Ishikawa (cell line): ENCODE results near the gene APBB3.

Experiments
- CEBPB ChIP-seq: IDR thresholded peaks from 2 replicates; pipeline ENCODE4 v1.6.1; 2012
- CREB1 ChIP-seq: IDR thresholded peaks from 2 replicates; pipeline ENCODE4 v1.6.1; 2012; ENCODE audit warnings: low read depth
- EGR1 ChIP-seq: IDR thresholded peaks from 2 replicates; pipeline ENCODE4 v1.6.1; 2012
- EP300 ChIP-seq: IDR thresholded peaks from 2 replicates; pipeline ENCODE4 v1.6.1; 2012; ENCODE audit warnings: borderline replicate concordance
- FOXM1 ChIP-seq: IDR thresholded peaks from 2 replicates; pipeline ENCODE4 v1.6.1; 2012; ENCODE audit warnings: low read depth, borderline replicate concordance
- NFIC ChIP-seq: IDR thresholded peaks from 2 replicates; pipeline ENCODE4 v1.6.1; 2012
- RAD21 ChIP-seq: IDR thresholded peaks from 2 replicates; pipeline ENCODE4 v1.6.1; 2012; ENCODE audit warnings: low read depth
- REST ChIP-seq: IDR thresholded peaks from 2 replicates; pipeline ENCODE4 v1.6.1; 2012; ENCODE audit warnings: low read depth, mild to moderate bottlenecking
- TAF1 ChIP-seq: IDR thresholded peaks from 2 replicates; pipeline ENCODE4 v1.6.1; 2012; ENCODE audit warnings: low read depth, mild to moderate bottlenecking
- TCF12 ChIP-seq: IDR thresholded peaks from 2 replicates; pipeline ENCODE4 v1.6.1; 2012; ENCODE audit warnings: low read depth
- TEAD4 ChIP-seq: IDR thresholded peaks from 2 replicates; pipeline ENCODE4 v1.6.1; 2012
- YY1 ChIP-seq: IDR thresholded peaks from 2 replicates; pipeline ENCODE4 v1.6.1; 2012; ENCODE audit warnings: low read depth
- ZBTB7A ChIP-seq: IDR thresholded peaks from 2 replicates; pipeline ENCODE4 v1.6.1; 2012; ENCODE audit warnings: low read depth
- TF ChIP-seq, protein P1 (sequence below): IDR thresholded peaks from 2 replicates; pipeline ENCODE4 v1.6.1; 2012
- TF ChIP-seq, protein P2 (sequence below): IDR thresholded peaks from 2 replicates; pipeline ENCODE4 v1.6.1; 2012

APBB3 gene

GRCh38 chr5:140573683-140574082 is 9.3 kb upstream of the APBB3 start:
- TF ChIP-seq EP300 (no peak), YY1 (no peak), REST (no peak), NFIC (no peak), RAD21 (no peak), TCF12 (no peak), CEBPB (no peak), CREB1 (no peak), TEAD4 (no peak), EGR1 (no peak), FOXM1 (no peak), ZBTB7A (no peak), TAF1 (no peak)
- TF ChIP-seq, protein P1, sequence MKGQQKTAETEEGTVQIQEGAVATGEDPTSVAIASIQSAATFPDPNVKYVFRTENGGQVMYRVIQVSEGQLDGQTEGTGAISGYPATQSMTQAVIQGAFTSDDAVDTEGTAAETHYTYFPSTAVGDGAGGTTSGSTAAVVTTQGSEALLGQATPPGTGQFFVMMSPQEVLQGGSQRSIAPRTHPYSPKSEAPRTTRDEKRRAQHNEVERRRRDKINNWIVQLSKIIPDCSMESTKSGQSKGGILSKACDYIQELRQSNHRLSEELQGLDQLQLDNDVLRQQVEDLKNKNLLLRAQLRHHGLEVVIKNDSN: no peak
- TF ChIP-seq, protein P2, sequence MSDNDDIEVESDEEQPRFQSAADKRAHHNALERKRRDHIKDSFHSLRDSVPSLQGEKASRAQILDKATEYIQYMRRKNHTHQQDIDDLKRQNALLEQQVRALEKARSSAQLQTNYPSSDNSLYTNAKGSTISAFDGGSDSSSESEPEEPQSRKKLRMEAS: no peak

DNA sequence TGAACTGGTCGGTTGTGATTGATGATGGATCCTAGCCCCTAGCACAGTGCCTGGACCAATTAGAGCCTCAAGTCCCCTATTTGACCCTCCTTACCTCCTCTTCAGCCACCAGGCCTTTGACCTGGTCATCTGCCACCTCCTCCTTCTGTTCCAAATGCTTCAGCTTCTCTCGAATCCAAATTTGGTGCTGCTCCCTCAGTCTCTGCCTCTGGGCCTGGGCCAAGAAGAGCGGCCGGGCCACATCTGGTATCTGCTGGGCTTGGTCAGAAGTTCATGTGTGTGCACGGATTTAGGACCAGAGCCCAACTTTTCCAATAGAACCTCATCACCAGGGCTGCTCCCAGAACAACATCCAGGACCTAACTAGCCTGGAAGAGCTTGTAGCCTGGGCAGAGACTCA is 6.7 kb upstream of the APBB3 start:
- TF ChIP-seq RAD21 (no peak), TAF1 (no peak), TEAD4 (no peak), YY1 (no peak), FOXM1 (no peak), REST (no peak), EGR1 (no peak)

- TF ChIP-seq, protein P1: no peak
- TF ChIP-seq EGR1 (no peak), CEBPB (no peak), YY1 (no peak), FOXM1 (no peak), NFIC (no peak), TEAD4 (no peak), RAD21 (no peak), CREB1 (no peak), ZBTB7A (no peak), TCF12 (no peak), REST (no peak)
- TF ChIP-seq, protein P2: no peak
Observed at GRCh38 chr5:140570488-140570887, 6.1 kb upstream of the APBB3 start.

DNA sequence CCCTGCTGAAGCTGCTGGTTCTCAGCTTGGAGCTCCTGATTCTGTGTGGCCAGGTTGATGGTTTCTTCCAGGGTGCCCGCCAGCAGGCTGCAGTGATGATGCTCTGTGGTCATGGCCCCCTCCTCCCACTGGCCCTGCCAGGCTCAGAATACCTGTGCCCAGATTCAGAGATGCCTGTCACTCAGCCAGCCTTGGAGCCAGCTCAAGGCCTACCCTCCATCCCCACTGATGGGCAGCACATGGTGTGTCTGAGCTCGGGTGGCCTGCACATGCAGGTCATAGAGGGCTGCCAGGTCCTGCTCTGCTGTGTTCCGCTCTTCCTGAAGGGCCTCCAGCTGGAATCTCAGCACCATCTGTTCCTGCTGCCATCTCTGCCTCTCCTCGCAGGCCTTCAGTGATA is 5.7 kb upstream of the APBB3 start:
- TF ChIP-seq TEAD4 (no peak), TAF1 (no peak), TCF12 (no peak), CREB1 (no peak), NFIC (no peak), EP300 (no peak), FOXM1 (no peak), REST (no peak), ZBTB7A (no peak), CEBPB (no peak), RAD21 (no peak), EGR1 (no peak), YY1 (no peak)
- TF ChIP-seq, protein P2: no peak
- TF ChIP-seq, protein P1: no peak
